GM21529 (cell line): ENCODE data around the gene NCAN.
"Not testable (repeated sequence)": the region's sequence is repeated elsewhere in the genome, so short reads cannot be mapped to it uniquely, and the experiment has no call there.

Source experiments
- ATAC-seq: cut with Tn5 transposase; IDR thresholded peaks from one replicate; pipeline ENCODE4 v1.9.1; 2021; ENCODE audit not compliant: unreplicated experiment

The NCAN gene

DNA sequence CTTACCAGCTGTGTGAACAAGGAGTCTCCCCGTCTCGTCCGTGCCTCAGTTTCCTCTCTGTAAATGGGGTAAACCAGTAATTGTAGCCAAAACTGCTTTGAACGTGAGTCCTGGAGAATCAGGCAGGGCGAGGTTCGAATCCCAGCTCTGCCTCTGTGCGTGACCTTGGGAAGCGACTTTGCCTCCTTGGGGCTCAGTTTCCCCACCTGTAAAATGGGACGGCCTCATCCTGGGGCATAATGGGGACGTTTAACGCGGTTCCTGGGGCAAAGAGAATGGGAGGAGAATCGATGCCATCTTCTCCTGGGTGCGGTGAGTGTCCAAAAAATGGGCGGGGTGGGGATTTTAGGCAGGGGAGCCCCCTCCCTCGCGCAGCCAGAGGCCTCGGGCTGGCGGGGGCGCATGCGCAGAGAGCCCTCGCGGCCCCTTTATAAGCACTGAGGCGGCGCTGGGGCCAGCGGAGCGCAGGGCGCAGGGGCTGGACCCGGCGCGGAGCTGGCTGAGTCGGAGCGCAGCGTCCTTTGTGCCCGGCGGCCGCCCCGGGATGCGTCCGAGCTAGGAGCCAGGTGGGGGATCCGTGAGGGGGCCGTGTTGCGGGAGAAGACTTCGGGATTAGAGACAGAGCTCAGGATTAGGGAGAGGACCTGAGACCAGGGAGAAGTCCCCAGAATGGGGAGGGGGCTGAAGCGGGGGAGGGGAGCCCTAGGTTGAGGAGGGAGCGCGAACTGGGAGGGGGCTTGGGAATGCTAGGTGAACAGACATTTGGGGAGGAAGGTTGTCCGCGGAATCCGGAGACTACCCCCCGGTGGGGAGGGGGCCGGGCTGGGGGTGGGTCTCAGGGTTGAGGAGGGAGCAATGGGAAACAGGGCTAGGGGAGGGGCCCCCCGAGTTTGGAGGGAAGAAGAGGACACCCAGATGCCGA lies at the start of gene NCAN:
Gene NCAN, plus strand, starts transcription at position 460 of the 922 bp plus-strand sequence. CDS start 4,996 bp downstream, outside the sequence.
- no peak for ATAC-seq

GRCh38 chr19:19162495-19162894 lies 49.3 kb upstream of the NCAN start:
- no peak for ATAC-seq

DNA sequence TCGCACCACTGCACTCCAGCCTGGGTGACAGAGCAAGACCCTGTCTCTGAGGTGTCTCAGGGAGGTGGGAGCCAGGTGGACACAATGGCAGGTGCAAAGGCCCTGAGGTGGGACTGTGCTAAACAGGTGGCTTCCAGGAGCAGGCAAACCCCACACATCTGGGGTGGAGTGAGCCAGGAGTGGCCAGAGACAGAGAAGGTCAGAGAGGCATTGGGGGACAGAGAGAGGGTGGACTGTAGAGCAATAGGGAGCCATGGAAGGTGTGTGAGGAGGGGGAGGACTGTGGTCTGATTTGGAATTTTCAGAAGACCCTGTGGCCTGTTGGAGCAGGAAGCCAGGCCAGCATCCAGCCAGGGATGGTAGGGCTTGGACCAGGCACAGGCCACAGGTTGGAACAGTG lies 46.4 kb upstream of the NCAN start:
- no peak for ATAC-seq

DNA sequence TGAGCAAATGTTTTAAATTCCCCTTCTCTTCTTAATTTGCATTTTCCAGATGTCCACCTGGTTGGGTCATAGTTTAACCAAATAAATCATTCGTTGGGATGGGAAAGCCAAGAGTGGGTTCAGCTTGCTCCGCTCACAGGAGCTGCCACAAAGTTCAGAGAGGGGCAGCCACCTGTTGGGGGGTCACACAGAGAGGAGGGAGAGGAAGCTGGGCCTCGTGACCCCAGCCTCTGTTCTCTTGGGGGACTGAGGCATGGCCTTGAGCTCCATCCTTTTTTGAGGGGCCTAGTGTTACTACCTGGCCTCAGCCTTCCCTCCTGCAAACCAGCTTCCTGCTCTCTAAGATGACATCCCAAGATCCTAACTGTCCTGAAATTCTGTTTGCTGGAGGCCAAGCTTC lies 44.1 kb upstream of the NCAN start:
- ATAC-seq = no peak

GRCh38 chr19:19169236-19170052 lies 42.3 kb upstream of the NCAN start:
- ATAC-seq = no peak

DNA sequence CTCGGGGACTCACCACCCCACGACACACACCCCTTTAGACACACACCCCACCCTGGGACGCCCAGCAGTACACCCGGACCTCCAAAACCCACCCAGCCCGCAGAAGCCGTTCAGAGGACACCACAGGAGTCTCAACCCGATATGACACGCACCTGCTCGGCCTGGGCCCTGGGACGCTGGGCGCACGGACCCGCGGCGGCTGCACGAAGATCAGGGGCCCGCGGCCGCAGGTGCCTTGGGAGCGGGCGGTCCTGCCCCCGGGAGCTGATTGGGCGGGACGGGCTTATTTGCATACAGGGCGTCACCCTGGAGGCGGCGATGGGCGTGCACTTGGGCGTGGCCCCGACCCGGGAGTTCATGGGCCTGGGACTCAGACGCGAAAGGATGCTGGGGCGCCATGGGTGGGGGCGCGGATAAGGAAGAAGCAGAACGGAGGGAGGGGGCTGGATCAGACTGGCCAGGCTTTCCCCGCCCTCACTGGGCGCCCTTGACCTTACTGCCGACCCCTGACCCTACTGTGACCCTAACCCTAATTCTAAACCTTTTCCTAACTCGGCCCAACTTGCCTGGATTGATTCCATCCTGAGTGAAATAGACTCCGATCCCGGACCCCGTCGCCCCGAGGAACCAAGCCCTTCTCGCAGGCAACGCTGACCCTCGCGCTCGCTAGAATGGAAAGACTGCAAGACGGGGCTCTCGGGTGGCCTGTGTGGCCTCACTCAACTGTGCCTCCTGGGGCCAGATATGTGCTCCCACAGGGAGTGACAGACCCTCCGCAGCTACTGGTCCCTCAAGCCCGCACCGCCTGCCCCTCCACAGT lies 41.5 kb upstream of the NCAN start, which contains the start of gene MEF2B:
Gene MEF2B, minus strand, starts transcription at position 211 of the 820 bp plus-strand sequence. CDS start 19,528 bp downstream, outside the sequence.
- peak; percentile 82 for ATAC-seq

DNA sequence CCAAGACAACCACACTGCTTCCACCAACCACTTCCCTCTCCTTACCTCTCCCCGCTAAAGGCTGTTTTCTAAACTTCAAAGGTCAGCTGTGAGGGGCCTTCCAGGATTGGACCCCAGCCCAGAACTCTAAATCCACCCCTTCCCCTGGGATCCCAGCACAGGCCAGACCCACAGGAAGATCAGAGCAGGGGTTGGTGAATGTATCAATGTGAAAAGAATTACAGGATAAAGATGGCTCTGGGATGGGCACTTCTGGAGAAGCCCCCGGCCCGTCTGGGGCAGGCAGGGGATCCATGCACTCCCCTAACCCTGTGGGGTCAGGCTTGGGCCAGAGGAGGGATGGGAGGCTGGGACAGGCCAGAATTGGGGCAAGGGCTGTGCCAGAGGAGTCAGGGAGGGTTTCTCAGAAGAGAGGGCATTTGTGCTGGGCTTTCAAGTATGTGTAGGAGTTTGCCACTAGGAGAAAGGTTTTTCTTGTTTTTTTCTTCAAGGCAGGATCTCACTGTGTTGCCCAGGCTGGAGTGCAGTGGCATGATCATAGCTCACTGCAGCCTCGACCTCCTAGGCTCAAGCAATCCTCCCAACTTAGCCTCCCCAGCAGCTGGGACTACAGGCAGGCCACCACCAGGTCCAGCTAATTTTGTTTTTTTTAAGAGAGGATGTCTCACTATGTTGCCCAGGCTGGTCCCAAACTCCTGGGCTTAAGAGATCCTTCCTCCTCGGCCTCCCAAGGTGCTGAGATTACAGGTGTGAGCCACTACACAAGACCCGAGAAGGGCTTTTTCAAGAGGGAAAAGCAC lies 40.7 kb upstream of the NCAN start:
- no peak for ATAC-seq

DNA sequence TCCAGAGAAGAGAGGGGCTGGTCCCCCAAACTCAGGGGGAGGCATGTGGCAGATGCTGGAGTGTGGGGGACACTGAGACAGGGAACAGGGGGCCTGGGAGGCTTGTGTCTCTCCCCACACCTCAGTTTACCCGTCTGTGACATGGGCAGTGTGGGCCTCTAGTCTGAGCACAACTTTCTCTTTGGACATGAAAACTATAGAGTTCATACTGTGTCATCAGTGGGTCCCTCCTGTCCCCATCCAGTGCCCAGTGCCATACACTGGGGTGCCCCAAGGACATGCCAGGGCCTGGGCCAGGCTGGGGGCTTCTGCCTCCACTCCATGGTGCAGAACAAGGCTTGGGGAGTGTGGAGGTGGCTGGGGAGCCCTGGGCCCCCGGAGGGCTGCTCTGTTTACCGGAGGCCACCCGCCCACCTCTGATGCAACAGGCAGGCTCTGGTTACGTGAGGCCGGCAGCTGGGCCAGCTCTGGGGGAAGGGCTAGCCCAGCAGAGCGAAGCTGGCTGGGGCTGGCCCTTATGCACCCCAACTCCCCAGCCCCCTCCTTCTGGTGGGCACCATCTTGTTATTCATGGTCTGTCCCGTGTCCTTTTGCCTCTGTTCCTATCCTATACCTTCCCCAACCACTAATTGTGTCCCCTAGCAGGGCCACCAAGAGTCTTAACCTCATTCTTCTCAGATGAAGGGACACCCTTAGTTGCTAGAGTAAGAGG lies 39.8 kb upstream of the NCAN start:
- no peak for ATAC-seq

- ATAC-seq = not testable (repeated sequence)
These were observed 38.5 kb upstream of the NCAN start for GRCh38 chr19:19173243-19173642.

- ATAC-seq = no peak
These were observed 34.8 kb upstream of the NCAN start for GRCh38 chr19:19176950-19177349.

- no peak for ATAC-seq
These were observed 32.0 kb upstream of the NCAN start for GRCh38 chr19:19179548-19180441.

DNA sequence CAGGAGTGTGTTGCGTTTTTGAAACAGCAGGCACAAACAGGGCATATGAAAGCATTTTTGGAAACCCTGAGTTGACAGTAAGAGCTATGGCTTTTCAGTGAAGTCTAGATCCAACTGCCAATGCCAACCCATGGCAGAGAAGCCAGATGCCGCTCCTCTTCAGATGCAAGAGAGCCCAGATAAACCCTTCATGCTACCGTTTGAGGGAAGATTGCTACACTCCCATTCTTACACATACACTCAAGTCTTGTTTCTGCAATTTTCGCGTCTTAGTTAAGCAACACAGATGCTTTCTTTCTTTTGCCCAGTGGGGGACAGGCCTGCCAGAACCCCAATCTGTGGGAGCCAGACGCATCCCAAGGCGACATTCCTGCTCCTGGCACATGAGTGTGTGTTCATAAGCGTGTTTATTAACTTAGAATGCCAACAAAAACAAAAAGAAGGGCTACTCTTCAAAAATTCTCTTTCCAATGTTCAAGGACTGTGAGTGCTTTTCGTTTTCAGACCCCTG lies 30.2 kb upstream of the NCAN start:
- no peak for ATAC-seq

DNA sequence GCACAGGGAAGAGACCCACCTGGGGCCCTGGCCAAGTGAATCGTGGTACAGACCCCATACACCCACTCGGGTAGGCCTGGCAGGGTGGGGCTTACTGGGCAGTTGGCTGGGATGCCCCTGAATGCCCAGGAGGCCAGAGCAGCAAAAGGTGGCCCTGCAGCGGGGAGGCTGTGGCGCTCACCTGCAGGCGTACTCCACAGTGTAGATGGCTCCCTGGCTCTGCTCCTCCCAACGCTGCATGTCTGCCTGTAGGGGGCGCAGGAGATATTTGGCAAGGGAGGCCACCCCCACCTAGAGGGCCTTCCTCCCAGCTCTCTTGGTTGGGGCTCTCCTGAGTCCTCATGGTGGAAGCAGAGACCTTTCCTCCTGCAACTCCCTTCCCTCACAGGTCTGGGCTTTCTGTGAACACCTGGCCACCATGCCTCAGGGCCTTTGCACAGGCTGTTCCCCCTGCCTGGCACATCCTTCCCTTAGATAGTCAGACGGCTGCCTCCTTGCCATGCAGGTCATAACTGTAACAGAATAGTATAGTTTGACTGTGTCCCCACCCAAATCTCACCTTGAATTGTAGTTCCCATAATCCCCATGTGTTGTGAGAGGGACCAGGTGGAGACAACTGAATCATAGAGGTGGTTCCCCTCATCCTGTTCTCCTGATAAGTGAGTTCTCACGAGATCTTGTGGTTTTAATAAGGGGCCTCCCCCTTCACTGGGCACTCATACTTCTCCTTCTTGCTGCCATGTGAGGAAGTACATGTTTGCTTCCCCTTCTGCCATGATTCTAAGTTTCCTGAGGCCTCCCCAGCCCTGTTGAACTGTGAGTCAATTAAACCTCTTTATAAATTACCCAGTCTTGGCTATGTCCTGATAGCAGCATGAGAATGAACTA lies 25.7 kb upstream of the NCAN start:
- ATAC-seq = no peak

- ATAC-seq = no peak
These were observed 25.0 kb upstream of the NCAN start for GRCh38 chr19:19186742-19187141.

DNA sequence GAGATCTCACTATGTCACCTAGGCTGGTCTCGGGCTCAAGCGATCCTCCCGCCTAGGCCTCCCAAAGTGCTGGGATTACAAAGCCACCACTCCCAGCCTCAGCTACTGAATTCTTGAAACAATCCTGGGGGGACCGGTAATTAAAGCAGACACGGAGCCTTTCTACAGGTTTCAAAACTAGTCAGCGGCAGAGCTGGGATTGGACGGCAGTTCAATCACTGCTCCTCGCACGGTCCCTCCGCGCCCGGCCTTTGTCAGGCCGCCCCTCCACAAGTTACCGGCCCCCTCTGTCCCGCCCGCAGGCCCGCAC lies 20.0 kb upstream of the NCAN start:
- ATAC-seq = no peak

- ATAC-seq = peak; percentile 83
These were observed 19.5 kb upstream of the NCAN start, which contains the start of the genes BORCS8 and RFXANK for GRCh38 chr19:19192078-19192882. BORCS8 (minus strand) TSS chr19:19192152; CDS start chr19:19192117, 35 bp downstream. RFXANK (plus strand) TSS chr19:19192258; CDS start chr19:19193947, 1,689 bp downstream.
